ENCODE results near the gene GPR26. TPM values are rescaled to one million over a fixed set of nuclear protein-coding genes. Genes with fewer than 3 reads are reported as not detected.

Gene GPR26
- total and polyA plus RNA-seq, 3 experiments from 2014 or later, result not detected

GRCh38 chr10:123741711-123742110 is 75.6 kb downstream of the GPR26 start:
- Histone ChIP-seq H3K9me3 (ENCODE audit: low read length) (no peaks in the 10 kb centered on the region), H3K36me3 (ENCODE audit: insufficient read depth, low read length) (no peaks in the 10 kb centered on the region), H3K4me3 (ENCODE audit: low read length) (no peak overlapping the region), H3K27ac (ENCODE audit: low read depth, low read length) (no peak overlapping the region), H3K4me1 (ENCODE audit: insufficient read depth, low read length) (no peaks in the 10 kb centered on the region), H3K27me3 (ENCODE audit: insufficient read depth, low read length, poor library complexity, severe bottlenecking) (no peaks in the 10 kb centered on the region)
- no peaks in the 10 kb centered on the region for H3K4me1 Mint-ChIP-seq
- H3K27ac Mint-ChIP-seq, result no peak overlapping the region
- CTCF ChIA-PET, result no interaction called here
- peaks cover 0 to 2% (median 0%) of the 10 kb centered on the region in 5 donors for H3K9me3 Mint-ChIP-seq
- no peak for DNase-seq
- POLR2A ChIA-PET, result no interaction called here
- H3K4me3 Mint-ChIP-seq, result no peak overlapping the region
- no peaks in the 10 kb centered on the region for H3K36me3 Mint-ChIP-seq
- peaks cover 0 to 1% of the 10 kb centered on the region in 2 donors for H3K27me3 Mint-ChIP-seq

DNA sequence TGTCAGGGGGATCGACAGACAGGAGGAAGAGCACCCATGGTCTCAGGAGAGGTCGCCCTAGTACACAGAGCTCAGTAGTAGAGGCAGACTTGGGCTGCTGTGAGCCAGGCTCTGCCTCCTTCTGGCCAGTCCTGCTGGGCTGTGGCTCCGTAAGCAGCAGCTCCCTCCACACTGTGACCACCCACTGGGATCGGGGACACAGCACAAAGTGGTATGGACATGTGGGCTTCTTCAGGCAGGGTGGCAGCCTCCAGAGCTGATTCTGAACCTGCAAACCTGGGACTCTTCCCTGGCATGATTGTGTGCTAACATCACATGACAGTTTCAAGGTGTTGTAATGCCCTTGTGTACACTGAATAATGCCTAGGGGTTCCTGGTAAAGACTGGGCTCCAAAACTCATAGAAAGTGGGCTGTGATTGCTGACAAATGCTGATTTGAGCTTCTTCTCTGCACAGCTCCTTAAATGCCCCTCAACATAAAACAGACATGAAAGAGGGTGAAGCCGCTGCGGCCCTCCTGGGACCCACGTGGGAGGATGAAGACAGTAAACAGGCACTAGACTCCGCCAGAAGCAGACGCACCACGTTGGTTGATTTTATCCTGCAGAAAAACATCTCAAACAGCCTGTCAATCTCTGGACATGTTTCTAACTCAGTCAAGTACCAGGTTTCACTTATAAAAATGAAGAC is 76.7 kb downstream of the GPR26 start:
- Histone ChIP-seq H3K4me1 (ENCODE audit: insufficient read depth, low read length) (no peaks in the 10 kb centered on the region), H3K4me3 (ENCODE audit: low read length) (no peak overlapping the region), H3K36me3 (ENCODE audit: insufficient read depth, low read length) (no peaks in the 10 kb centered on the region), H3K27me3 (ENCODE audit: insufficient read depth, low read length, poor library complexity, severe bottlenecking) (no peaks in the 10 kb centered on the region), H3K27ac (ENCODE audit: low read depth, low read length) (no peak overlapping the region), H3K9me3 (ENCODE audit: low read length) (no peaks in the 10 kb centered on the region)
- peaks cover 0 to 1% of the 10 kb centered on the region in 2 donors for H3K27me3 Mint-ChIP-seq
- H3K4me3 Mint-ChIP-seq, result no peak overlapping the region
- no peak for DNase-seq
- POLR2A ChIA-PET, result no interaction called here
- no peaks in the 10 kb centered on the region for H3K36me3 Mint-ChIP-seq
- no peaks in the 10 kb centered on the region for H3K4me1 Mint-ChIP-seq
- H3K9me3 Mint-ChIP-seq, result peaks cover 0 to 2% (median 0%) of the 10 kb centered on the region in 5 donors
- CTCF ChIA-PET, result no interaction called here
- no peak overlapping the region for H3K27ac Mint-ChIP-seq

DNA sequence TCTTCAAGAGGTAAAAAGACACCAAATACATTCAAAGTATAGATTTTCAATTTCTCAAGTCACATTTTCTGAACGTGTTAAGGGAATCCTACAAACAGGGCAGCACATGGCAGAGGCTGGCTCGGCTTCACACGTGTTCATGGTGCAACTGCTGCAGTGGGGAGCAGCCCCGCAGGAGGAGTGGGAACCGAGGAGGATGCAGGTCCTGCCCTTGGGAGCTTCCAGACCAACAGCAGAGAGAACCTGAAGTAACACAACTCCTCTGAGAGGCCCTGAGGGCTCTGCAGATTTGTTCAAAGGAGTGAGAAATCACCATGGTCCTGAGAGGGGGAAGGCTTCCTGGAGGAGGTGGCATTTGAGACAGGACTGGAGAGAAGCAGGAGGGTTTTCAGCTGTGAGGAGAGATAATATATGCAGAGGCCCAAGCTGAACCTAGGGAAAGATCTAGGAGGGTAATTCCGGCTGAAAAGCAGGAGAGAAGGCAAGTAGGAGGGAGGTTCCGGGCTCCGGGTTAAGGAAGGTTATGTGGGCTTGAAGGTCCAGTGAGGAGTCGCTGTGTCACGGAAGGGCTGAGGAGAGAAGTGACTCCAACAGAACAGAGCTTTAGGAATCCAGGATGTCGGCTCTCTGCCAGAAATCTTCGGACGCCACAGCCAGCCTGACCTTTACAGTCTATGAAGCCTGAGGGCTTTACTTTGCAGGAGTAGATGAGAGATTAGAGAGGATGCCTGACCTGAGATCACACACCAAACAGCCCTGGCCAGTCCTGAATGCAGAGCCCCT is 77.5 kb downstream of the GPR26 start:
- CTCF ChIA-PET, result no interaction called here
- Mint-ChIP-seq H3K27ac (no peak overlapping the region), H3K9me3 (peaks cover 0 to 2% (median 0%) of the 10 kb centered on the region in 5 donors), H3K36me3 (no peaks in the 10 kb centered on the region), H3K4me1 (no peaks in the 10 kb centered on the region), H3K4me3 (no peak overlapping the region), H3K27me3 (peaks cover 0 to 1% of the 10 kb centered on the region in 2 donors)
- Histone ChIP-seq H3K4me3 (ENCODE audit: low read length) (no peak overlapping the region), H3K9me3 (ENCODE audit: low read length) (no peaks in the 10 kb centered on the region), H3K4me1 (ENCODE audit: insufficient read depth, low read length) (no peaks in the 10 kb centered on the region), H3K27ac (ENCODE audit: low read depth, low read length) (no peak overlapping the region), H3K27me3 (ENCODE audit: insufficient read depth, low read length, poor library complexity, severe bottlenecking) (no peaks in the 10 kb centered on the region), H3K36me3 (ENCODE audit: insufficient read depth, low read length) (no peaks in the 10 kb centered on the region)
- no peak for DNase-seq
- POLR2A ChIA-PET, result no interaction called here

DNA sequence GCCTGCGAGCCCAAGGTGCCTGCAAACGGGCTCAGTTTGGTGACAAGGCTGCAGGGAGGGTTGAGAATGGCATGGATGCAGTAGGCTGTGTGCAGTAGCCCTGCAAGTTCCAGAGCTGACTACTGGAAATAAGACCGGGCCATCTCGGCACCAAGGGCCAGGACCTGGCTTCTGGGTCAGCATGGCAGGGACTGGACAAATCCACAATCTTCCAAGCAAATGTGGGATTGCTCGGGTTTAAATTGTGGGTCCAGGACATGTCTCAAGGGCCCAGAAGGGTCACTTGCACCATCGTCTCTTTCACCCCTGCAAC is 78.0 kb downstream of the GPR26 start:
- no peak for DNase-seq
- H3K9me3 ChIP-seq (ENCODE audit: low read length), result no peaks in the 10 kb centered on the region
- Mint-ChIP-seq H3K36me3 (no peaks in the 10 kb centered on the region), H3K9me3 (peaks cover 0 to 2% (median 0%) of the 10 kb centered on the region in 5 donors), H3K27me3 (peaks cover 0 to 1% of the 10 kb centered on the region in 2 donors), H3K27ac (no peak overlapping the region), H3K4me3 (no peak overlapping the region), H3K4me1 (no peaks in the 10 kb centered on the region)
- no peak overlapping the region for H3K4me3 ChIP-seq (ENCODE audit: low read length)
- ChIA-PET POLR2A (no interaction called here), CTCF (no interaction called here)
- no peak overlapping the region for H3K27ac ChIP-seq (ENCODE audit: low read depth, low read length)
- no peaks in the 10 kb centered on the region for H3K4me1 ChIP-seq (ENCODE audit: insufficient read depth, low read length)
- no peaks in the 10 kb centered on the region for H3K36me3 ChIP-seq (ENCODE audit: insufficient read depth, low read length)
- H3K27me3 ChIP-seq (ENCODE audit: insufficient read depth, low read length, poor library complexity, severe bottlenecking), result no peaks in the 10 kb centered on the region

Other genes starting within 250 kb of the GPR26 start
- not detected for gene CPXM2, start 225.5 kb downstream of the GPR26 start, total RNA-seq
- gene CPXM2, start 225.5 kb downstream of the GPR26 start, polyA plus RNA-seq, result not detected